HG03571 (cell line): ENCODE measurements around the gene B9D2.
A peak's percentile ranks its signal among the peaks of the same experiment; 100 is the strongest.

Experiments
- ATAC-seq: cut with Tn5 transposase; IDR thresholded peaks from one replicate; pipeline ENCODE4 v1.9.1; 2021; ENCODE audit not compliant: unreplicated experiment

B9D2 gene

GRCh38 chr19:41330481-41330880, 33.5 kb downstream of the B9D2 start:
- no peak for ATAC-seq

GRCh38 chr19:41328842-41329225, 35.1 kb downstream of the B9D2 start:
- no peak for ATAC-seq

- ATAC-seq = no peak
These were observed 35.6 kb downstream of the B9D2 start for GRCh38 chr19:41328157-41328841.

- peak; percentile 52 for ATAC-seq
These were observed 36.3 kb downstream of the B9D2 start for GRCh38 chr19:41327576-41328156.

GRCh38 chr19:41327076-41327575, 36.8 kb downstream of the B9D2 start:
- ATAC-seq = no peak

GRCh38 chr19:41325947-41326706, 37.8 kb downstream of the B9D2 start:
- ATAC-seq = no peak

- ATAC-seq = no peak
These were observed 38.4 kb downstream of the B9D2 start for GRCh38 chr19:41325640-41325946.

GRCh38 chr19:41324921-41325639, 38.9 kb downstream of the B9D2 start:
- no peak for ATAC-seq

GRCh38 chr19:41324231-41324702, 39.7 kb downstream of the B9D2 start:
- no peak for ATAC-seq

- ATAC-seq = no peak
These were observed 40.4 kb downstream of the B9D2 start for GRCh38 chr19:41323430-41324125.

GRCh38 chr19:41323023-41323422, 40.9 kb downstream of the B9D2 start:
- no peak for ATAC-seq

GRCh38 chr19:41322451-41322850, 41.5 kb downstream of the B9D2 start:
- no peak for ATAC-seq

- no peak for ATAC-seq
These were observed 42.2 kb downstream of the B9D2 start for GRCh38 chr19:41321600-41322270.

- ATAC-seq = no peak
These were observed 42.7 kb downstream of the B9D2 start for GRCh38 chr19:41321204-41321599.

GRCh38 chr19:41320568-41320967, 43.4 kb downstream of the B9D2 start:
- no peak for ATAC-seq

GRCh38 chr19:41320185-41320518, 43.8 kb downstream of the B9D2 start:
- no peak for ATAC-seq

GRCh38 chr19:41319500-41320184, 44.3 kb downstream of the B9D2 start:
- ATAC-seq = no peak

- ATAC-seq = no peak
These were observed 45.1 kb downstream of the B9D2 start for GRCh38 chr19:41318696-41319499.

- no peak for ATAC-seq
These were observed 47.5 kb downstream of the B9D2 start for GRCh38 chr19:41316306-41316920.
